ENCODE data around the gene KRTAP5-9.

DNA sequence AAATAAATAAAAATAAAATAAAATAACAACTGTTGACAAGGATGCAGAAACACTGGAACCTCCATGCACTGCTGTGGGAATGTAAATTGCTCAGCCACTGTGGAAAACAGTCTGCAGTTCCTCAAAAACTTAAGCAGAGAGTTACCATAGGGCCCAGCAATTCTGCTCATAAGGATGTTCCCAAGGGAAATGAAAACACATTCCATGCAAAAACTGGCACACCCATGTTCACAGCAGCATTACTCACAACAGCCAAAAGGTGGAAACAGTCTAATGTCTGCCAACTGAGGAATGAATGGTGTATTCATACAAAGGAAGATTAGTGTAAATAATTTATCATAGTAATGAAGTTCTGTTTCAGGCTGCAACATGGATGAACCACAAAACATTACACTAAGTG is 13.9 kb downstream of the KRTAP5-9 start:
- TF ChIP-seq, protein P1, sequence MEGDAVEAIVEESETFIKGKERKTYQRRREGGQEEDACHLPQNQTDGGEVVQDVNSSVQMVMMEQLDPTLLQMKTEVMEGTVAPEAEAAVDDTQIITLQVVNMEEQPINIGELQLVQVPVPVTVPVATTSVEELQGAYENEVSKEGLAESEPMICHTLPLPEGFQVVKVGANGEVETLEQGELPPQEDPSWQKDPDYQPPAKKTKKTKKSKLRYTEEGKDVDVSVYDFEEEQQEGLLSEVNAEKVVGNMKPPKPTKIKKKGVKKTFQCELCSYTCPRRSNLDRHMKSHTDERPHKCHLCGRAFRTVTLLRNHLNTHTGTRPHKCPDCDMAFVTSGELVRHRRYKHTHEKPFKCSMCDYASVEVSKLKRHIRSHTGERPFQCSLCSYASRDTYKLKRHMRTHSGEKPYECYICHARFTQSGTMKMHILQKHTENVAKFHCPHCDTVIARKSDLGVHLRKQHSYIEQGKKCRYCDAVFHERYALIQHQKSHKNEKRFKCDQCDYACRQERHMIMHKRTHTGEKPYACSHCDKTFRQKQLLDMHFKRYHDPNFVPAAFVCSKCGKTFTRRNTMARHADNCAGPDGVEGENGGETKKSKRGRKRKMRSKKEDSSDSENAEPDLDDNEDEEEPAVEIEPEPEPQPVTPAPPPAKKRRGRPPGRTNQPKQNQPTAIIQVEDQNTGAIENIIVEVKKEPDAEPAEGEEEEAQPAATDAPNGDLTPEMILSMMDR (IDR thresholded peaks at IDR 0.05 in 2 of 3, conservative IDR thresholded peaks at IDR 0.05 in 1 of 3; ENCODE audit: insufficient read depth in 2 of 3, low read depth in 1 of 3, low read length in 3 of 3): no peak
- TF ChIP-seq ZC3H8 (IDR thresholded peaks at IDR 0.05) (no peak), NR2C2 (CRISPR knock-in tag; IDR thresholded peaks at IDR 0.05) (no peak), NR2C2 (tag; IDR thresholded peaks at IDR 0.05) (no peak), PHF21A (IDR thresholded peaks at IDR 0.05; ENCODE audit: borderline replicate concordance, low read depth) (no peak), SIN3A (IDR thresholded peaks at IDR 0.05; ENCODE audit: borderline replicate concordance in 2 of 2, control insufficient read depth in 1 of 2, low read depth in 2 of 2, low read length in 2 of 2) (no peak)
- TF ChIP-seq, protein P2, sequence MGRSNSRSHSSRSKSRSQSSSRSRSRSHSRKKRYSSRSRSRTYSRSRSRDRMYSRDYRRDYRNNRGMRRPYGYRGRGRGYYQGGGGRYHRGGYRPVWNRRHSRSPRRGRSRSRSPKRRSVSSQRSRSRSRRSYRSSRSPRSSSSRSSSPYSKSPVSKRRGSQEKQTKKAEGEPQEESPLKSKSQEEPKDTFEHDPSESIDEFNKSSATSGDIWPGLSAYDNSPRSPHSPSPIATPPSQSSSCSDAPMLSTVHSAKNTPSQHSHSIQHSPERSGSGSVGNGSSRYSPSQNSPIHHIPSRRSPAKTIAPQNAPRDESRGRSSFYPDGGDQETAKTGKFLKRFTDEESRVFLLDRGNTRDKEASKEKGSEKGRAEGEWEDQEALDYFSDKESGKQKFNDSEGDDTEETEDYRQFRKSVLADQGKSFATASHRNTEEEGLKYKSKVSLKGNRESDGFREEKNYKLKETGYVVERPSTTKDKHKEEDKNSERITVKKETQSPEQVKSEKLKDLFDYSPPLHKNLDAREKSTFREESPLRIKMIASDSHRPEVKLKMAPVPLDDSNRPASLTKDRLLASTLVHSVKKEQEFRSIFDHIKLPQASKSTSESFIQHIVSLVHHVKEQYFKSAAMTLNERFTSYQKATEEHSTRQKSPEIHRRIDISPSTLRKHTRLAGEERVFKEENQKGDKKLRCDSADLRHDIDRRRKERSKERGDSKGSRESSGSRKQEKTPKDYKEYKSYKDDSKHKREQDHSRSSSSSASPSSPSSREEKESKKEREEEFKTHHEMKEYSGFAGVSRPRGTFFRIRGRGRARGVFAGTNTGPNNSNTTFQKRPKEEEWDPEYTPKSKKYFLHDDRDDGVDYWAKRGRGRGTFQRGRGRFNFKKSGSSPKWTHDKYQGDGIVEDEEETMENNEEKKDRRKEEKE (IDR thresholded peaks at IDR 0.05; ENCODE audit: borderline replicate concordance in 1 of 2, control insufficient read depth in 1 of 2, low read depth in 2 of 2, low read length in 1 of 2): no peak
